Measurements from ENCODE around the gene TBX6. TPM values are rescaled to one million over a fixed set of nuclear protein-coding genes. Genes with fewer than 3 reads are reported as not detected.

The TBX6 gene
- total RNA-seq, 1 experiment from 2014 or later, result 0.46 TPM

DNA sequence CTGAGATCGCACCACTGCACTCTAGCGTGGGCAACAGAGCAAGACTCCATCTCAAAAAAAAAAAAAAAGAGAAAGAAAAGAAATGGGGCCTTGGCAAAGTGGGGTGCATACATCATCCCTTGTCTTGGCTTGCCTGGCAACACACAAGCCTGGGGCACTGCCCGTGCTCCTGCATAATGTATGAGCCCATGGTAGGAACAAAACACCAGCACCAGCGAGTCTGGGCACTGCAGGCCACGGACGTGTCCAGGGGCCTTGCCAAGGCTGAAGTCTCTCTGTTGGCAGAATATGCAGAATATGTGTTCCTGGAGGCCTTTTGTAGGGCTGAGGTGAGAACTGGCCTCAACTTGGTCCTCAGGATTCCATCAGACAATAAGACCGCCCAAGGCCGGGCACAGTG is 41.9 kb downstream of the TBX6 start:
- ATAC-seq, result no peak
- intact Hi-C loops (cut with micrococcal nuclease; ENCODE audit: unreplicated experiment), result no loop called here
- no peaks in the 10 kb centered on the region; the same call in 1 of the 2 replicates for H3K36me3 ChIP-seq (ENCODE audit: control insufficient read depth, insufficient read depth, low read length)
- no peaks in the 10 kb centered on the region for H3K27me3 ChIP-seq (ENCODE audit: control insufficient read depth, insufficient read depth, low read length)
- H3K4me3 ChIP-seq (ENCODE audit: low read depth in 2 of 2, low read length in 2 of 2), result no peak overlapping the region
- ChIA-PET CTCF (no interaction called here), POLR2A (no interaction called here)
- BruUV-seq (replicated peaks), result no TSS peak
- peaks cover 13% of the 10 kb centered on the region for H3K4me1 ChIP-seq (ENCODE audit: control insufficient read depth, insufficient read depth, low read length)
- TF ChIP-seq SIN3A (IDR thresholded peaks at IDR 0.05; ENCODE audit: borderline replicate concordance, insufficient read depth, low read depth, low read length) (no peak), TCF7L2 (IDR thresholded peaks at IDR 0.05; ENCODE audit: low read depth, low read length) (no peak), POLR2AphosphoS5 (IDR thresholded peaks at IDR 0.05; ENCODE audit: low read depth, low read length) (no peak)
- TF ChIP-seq, protein P1, sequence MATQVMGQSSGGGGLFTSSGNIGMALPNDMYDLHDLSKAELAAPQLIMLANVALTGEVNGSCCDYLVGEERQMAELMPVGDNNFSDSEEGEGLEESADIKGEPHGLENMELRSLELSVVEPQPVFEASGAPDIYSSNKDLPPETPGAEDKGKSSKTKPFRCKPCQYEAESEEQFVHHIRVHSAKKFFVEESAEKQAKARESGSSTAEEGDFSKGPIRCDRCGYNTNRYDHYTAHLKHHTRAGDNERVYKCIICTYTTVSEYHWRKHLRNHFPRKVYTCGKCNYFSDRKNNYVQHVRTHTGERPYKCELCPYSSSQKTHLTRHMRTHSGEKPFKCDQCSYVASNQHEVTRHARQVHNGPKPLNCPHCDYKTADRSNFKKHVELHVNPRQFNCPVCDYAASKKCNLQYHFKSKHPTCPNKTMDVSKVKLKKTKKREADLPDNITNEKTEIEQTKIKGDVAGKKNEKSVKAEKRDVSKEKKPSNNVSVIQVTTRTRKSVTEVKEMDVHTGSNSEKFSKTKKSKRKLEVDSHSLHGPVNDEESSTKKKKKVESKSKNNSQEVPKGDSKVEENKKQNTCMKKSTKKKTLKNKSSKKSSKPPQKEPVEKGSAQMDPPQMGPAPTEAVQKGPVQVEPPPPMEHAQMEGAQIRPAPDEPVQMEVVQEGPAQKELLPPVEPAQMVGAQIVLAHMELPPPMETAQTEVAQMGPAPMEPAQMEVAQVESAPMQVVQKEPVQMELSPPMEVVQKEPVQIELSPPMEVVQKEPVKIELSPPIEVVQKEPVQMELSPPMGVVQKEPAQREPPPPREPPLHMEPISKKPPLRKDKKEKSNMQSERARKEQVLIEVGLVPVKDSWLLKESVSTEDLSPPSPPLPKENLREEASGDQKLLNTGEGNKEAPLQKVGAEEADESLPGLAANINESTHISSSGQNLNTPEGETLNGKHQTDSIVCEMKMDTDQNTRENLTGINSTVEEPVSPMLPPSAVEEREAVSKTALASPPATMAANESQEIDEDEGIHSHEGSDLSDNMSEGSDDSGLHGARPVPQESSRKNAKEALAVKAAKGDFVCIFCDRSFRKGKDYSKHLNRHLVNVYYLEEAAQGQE (IDR thresholded peaks at IDR 0.05; ENCODE audit: insufficient read depth in 1 of 2, low read depth in 2 of 2, low read length in 1 of 2), result no peak
- TF ChIP-seq, protein P2, sequence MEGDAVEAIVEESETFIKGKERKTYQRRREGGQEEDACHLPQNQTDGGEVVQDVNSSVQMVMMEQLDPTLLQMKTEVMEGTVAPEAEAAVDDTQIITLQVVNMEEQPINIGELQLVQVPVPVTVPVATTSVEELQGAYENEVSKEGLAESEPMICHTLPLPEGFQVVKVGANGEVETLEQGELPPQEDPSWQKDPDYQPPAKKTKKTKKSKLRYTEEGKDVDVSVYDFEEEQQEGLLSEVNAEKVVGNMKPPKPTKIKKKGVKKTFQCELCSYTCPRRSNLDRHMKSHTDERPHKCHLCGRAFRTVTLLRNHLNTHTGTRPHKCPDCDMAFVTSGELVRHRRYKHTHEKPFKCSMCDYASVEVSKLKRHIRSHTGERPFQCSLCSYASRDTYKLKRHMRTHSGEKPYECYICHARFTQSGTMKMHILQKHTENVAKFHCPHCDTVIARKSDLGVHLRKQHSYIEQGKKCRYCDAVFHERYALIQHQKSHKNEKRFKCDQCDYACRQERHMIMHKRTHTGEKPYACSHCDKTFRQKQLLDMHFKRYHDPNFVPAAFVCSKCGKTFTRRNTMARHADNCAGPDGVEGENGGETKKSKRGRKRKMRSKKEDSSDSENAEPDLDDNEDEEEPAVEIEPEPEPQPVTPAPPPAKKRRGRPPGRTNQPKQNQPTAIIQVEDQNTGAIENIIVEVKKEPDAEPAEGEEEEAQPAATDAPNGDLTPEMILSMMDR (IDR thresholded peaks at IDR 0.05), result no peak
- no peak overlapping the region for H3K27ac ChIP-seq (ENCODE audit: low read length)
- in situ Hi-C loops (cut with HindIII; ENCODE audit: low pct_unique_long_range_greater_than_20kb, low sequenced_read_pairs), result no loop called here
- DNase-seq (ENCODE audit: low read depth, low spot score), result no peak
- H3K9me3 ChIP-seq (ENCODE audit: control insufficient read depth, insufficient read depth, low read depth, low read length), result no peaks in the 10 kb centered on the region

DNA sequence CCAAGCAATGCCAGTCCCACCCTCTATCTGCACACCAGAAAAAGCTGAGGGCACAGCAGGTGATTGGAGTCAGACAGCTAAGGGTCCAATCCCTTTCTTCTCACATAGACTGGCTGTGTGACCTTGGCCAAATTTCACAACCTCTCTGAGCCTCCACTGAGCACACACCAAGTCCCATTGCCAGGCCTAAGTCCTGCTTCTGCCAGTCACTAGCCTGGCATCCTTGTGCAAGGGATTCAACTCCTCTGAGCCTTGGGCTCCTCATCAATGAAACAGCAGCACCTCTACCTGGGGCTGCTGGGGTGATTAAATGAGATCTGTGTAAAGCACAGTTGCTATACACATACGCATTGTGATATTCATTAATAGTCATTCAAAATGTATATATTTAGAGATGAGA is 45.1 kb downstream of the TBX6 start:
- no peak for ATAC-seq
- intact Hi-C loops (cut with micrococcal nuclease; ENCODE audit: unreplicated experiment), result no loop called here
- Histone ChIP-seq H3K4me3 (ENCODE audit: low read depth in 2 of 2, low read length in 2 of 2) (no peak overlapping the region), H3K27me3 (ENCODE audit: control insufficient read depth, insufficient read depth, low read length) (no peaks in the 10 kb centered on the region), H3K27ac (ENCODE audit: low read length) (no peak overlapping the region), H3K9me3 (ENCODE audit: control insufficient read depth, insufficient read depth, low read depth, low read length) (no peaks in the 10 kb centered on the region), H3K36me3 (ENCODE audit: control insufficient read depth, insufficient read depth, low read length) (no peaks in the 10 kb centered on the region), H3K4me1 (ENCODE audit: control insufficient read depth, insufficient read depth, low read length) (no peaks in the 10 kb centered on the region)
- DNase-seq (ENCODE audit: low read depth, low spot score), result no peak
- TF ChIP-seq TCF7L2 (IDR thresholded peaks at IDR 0.05; ENCODE audit: low read depth, low read length) (no peak), POLR2AphosphoS5 (IDR thresholded peaks at IDR 0.05; ENCODE audit: low read depth, low read length) (no peak), SIN3A (IDR thresholded peaks at IDR 0.05; ENCODE audit: borderline replicate concordance, insufficient read depth, low read depth, low read length) (no peak)
- TF ChIP-seq, protein P1 (IDR thresholded peaks at IDR 0.05; ENCODE audit: insufficient read depth in 1 of 2, low read depth in 2 of 2, low read length in 1 of 2), result no peak
- TF ChIP-seq, protein P2 (IDR thresholded peaks at IDR 0.05), result no peak
- BruUV-seq (replicated peaks), result no TSS peak
- ChIA-PET CTCF (interaction anchor here (0.5 kb wide), 1 partner anchor 25 kb away, joined by 5 read pairs; no protein-coding TSS in a partner anchor), POLR2A (no interaction called here)
- in situ Hi-C loops (cut with HindIII; ENCODE audit: low pct_unique_long_range_greater_than_20kb, low sequenced_read_pairs), result no loop called here
